Activated T-helper 9 cell treated with anti-CD3 and anti-CD28 coated beads, Interleukin-2, amount 50 U/mL, for 16 hours (primary cell): ENCODE measurements around the gene DPH3.
"Not testable (repeated sequence)": the region's sequence is repeated elsewhere in the genome, so short reads cannot be mapped to it uniquely, and the experiment has no call there.

Experiments used
- DNase-seq: peaks from one replicate; pipeline ENCODE4 v3.0.0-alpha.2; 2020; ENCODE audit warnings: low read depth

Gene DPH3

DNA sequence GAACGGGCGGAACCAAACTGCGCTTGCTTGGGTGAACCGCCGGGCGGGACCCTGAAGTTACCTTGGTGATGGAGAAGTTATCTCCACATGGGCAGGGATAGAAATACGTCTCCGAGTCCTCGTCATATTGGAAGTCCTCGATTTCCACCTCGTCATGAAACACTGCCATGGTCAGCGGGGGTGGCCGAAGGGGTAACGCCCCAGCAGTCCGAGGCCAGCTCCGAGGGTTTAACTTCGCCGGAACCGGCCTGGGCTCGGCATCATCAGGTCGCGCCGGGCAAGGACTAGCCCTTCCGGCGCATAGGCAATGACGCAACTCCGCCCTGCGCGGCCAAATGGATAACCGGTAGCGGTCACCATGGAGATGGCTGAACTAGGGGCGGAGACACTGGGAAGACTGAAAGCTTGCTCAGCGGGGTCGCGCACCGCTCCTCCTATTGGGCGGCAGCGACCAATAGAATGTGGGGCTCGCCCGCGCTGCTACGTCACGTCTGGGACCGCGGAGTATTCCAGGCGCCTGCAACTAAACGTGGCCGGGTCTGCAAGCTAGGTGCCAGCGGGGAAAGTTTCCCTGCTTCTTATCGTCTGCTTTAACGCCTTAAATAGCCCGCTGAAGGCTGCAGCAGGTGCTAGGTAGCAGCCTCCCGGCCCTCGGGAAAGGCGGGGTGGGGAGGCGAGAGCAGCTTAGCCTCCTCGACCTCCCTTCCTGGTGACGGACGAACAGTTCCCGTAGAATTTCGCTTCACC lies at the start of gene DPH3, which contains the start of gene OXNAD1:
Gene DPH3, minus strand, starts transcription at position 236 of the 747 bp plus-strand sequence. Its CDS starts 67 bp downstream, at position 169.
Gene OXNAD1, plus strand, starts transcription at position 505 of the 747 bp plus-strand sequence. CDS start 5,741 bp downstream, outside the sequence.
- DNase-seq, result peak; percentile 98

DNA sequence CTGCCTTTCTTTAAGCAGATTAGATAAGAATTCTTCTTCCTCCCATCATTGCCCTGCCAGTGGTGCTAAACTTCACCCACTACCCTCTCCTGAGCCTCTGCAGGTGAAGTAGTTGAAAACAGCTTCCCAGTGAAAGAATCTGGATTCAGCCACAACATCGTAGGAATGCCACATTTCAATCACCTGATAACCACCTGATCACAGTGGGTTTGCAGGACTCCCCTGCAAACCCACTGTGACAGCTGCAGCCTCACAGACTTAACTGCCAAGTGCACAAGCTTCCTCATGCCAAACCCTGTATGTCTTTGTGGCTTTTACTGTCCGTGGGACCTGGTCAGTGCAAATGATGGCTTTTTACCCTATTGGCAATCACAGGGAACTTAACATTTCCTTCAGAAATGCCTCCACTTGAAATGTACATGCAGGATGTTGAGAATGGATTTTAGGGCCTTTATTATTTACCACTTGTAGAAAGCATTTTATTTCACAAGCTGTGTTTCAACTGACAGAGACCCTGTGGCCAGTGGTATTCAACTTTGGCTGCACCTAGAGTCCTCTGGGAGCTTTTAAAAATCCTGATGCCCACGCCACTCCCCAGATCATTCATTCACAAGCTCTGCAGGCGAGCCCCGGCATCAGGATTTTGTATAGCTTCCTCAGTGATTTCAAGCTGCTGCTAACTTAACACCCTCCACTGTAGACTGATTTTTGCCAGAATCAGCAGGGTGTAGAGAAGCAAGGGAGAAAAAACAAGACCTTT lies 49.3 kb upstream of the DPH3 start:
- no peak for DNase-seq

DNA sequence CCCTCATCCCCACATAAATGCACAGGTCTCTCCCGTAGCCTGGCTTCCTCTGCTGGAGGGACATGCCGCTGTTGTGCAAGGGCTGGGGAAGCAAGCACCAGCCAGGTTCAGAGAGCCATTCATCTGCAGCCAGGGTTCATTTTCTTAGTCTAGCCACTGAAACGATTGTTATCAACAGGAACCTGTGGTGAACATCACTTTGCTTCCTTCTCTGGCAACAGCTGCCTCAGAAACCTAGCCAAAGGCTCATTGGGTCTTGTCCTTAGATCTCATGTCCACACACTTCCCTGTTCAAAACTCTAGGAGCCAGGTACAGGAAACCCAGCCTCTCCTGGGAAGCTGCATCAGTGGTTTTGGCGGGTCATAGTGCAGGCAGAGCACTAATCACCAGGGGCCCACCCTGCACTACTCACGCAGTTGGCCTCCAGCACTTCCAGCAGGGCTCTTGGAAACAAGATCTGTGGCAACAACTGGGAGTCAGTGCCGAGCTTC lies 47.3 kb upstream of the DPH3 start:
- no peak for DNase-seq

DNA sequence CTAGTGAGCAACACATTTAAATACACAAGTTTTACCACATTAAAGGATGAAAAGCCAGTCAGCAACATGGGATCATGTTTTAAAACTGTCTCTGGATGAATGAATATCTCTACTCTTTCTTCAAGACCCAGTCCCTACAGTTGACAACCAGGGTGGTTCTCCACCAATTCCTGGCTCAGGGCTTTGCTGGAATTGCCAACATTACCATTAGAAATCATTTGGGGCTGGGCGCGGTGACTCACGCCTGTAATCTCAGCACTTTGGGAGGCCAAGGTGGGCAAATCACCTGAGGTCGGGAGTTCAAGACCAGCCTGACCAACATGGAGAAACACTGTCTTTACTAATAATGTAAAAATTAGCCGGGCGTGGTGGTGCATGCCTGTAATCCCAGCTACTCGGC lies 45.7 kb upstream of the DPH3 start:
- DNase-seq, result not testable (repeated sequence)

DNA sequence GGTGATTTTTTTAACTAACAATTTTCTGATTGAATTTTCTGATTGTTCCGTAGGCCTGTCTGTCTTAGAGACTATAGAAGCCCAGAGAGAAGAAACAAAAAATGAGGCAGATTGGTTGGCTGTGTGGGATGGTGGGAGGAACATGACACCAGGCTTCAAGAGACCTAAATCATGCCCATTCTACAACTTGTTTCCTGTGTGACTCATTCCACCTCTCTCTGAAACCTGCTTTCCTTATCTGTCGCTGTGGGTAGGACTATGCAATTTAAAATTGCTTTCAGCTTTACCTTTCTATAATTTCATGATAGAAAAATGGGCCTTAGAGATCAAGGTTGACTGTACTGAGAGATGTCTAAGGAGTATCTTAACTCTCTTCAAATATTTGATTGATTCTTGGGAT lies 44.8 kb upstream of the DPH3 start:
- DNase-seq, result peak; percentile 43

DNA sequence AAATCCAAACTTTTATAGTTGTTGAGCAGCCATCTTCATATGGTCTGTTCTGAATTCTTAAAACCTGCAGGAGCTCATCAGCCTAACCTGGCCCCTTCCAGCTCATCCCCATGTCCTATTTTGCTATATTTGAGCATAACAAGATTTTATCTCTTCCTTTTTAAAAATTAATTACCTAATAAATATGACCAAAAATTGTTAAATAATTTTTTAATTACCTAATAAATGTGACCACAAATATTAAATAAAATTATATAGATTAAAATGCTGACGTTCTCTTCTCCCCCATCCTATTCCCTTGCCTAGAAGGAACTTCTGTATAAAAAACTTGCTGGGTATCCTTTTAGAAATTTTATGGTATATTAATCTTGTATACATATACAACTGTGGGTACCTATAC lies 44.0 kb upstream of the DPH3 start:
- no peak for DNase-seq

DNA sequence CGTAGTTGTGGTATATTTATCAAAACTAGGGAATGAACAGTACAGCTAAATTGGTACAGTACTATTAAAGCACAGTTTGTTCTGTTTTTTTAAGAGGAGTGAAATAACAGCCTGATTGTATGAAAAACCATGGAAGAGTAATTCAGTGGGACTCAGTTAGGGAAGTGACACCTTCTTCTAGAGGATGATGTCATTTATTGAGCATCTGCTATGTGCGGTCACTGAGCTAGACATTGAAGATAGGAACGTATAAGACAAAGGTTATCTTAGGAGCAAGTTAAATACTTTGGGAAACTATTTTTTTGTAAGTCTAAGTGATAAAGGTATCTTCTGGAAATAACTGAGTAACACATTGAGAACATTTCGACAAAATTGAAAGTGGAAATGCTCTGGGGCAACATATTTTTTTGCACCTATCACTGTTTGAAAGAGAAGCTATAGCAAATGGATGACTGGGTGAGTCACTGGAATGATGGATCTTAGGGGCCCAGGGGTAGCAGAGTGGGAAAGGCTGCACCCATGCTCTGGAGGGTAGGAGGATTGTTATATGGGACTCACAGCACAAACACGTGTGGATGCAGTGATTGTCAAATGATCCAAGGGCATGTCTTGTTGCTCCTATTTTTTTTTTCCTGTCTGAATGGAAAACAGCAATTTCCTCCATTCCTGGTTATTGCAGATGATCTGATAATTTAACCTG lies 43.2 kb upstream of the DPH3 start:
- DNase-seq, result no peak

DNA sequence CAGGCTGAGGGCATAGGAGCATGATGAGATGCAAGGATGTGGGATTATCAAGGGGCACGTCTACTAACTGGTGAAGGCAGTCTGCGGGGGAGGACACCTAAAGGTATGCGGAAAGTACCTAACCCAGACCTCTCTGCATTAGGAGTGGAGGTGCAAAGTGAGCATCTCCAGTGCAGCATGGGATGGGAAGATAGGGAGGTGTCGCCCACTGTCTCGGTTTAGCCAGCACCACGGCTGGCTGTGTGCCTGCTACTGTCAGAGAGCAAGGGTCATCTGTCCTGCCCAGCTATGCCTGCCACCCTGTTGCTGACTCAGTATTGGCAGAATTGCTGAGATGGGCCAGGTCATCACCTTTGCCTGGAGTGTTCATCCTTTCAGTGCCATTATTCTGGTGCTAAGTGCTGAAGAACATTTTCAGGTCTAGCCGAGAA lies 40.4 kb upstream of the DPH3 start:
- DNase-seq, result no peak

DNA sequence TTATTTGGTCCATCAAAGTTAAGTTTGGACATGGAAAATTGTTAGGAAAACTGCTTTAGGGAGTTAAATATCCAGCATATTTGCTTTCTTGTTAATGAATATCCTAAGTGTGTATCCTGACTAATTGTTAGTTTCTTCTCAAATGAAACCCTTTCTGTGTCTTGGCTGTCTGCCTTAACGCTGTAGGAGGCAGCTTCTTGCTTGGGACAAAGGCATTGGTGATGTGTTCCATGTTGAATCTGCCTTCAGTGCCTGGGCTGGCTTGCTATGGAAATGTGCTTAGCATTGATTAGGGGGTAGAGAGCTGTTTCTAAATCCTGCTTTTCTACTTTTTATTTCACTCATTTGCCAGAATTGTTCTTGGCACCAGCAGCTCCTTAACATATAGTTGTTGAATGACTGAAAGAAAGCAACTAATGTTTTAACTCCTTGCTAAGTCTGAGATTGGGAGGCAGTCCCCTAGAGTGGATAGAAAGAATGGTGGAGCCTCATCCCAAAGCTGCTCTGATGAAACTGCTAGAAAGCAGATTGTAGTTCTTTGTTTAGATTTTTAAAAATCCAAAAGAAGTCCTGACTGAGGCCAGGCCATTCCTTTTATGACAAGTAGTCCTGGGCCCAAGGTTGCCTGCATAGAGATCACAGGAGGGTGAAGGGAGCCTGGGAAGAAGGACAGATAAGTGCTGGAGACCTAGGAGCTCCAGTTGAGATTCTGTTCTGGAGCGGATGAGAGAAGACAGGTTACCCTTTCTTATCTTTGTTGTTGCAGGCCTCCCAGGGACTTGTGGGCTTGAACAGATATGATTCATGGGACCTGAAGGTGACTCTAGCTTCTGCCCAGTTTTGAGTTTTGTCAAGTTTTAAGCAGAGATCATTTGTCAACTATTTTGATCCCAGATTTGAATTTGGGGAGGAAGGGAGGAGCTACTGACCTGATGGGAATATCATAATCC lies 39.6 kb upstream of the DPH3 start:
- DNase-seq, result no peak

DNA sequence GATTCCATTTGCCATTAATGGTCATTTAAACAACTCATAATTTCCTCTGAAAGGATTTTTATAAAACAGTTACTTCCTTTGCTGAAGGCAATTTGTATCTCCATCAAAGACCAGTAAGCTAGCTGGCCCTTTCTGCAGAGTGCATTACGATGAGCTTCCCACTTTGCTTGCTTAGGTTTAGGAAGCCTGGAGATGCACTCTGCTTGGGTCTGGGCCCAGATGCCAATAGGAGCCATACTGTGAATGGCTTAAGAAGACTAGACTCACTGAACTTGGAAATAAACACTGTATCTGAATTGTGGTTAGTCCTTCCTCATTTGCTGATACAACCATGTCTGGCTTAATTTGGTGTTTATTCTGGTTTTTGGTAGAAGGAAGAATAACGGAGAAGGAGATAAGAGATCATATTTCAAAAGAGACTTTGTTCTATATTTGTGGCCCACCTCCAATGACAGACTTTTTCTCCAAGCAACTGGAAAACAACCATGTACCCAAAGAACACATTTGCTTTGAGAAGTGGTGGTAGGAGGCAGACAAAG lies 38.4 kb upstream of the DPH3 start:
- no peak for DNase-seq

DNA sequence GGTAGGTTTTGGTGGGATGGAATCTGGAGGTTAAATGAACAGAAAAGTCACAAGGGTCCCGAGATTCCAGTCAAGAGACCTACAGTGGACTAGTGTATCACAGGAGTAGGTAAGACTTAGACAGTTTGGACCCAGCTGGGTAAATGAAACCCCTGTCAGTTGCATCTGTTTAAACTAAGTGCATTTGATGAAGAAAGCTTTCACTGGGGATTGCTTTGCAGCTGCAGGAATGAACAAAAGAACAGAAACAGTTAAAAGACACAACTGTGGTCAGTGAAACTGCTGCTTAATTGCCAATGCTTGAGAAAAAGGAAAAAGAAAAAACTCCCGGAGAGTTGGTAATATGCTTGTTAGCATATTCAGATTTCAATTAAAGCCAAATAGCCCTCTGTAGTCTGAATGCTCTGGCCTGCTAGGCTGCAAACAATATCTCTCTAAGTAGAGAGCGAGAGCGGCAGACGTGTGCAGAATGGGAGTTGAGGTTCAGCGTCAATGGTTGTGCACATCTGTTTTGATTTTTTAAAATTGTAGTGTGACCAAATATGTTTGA lies 37.4 kb upstream of the DPH3 start:
- DNase-seq, result no peak

DNA sequence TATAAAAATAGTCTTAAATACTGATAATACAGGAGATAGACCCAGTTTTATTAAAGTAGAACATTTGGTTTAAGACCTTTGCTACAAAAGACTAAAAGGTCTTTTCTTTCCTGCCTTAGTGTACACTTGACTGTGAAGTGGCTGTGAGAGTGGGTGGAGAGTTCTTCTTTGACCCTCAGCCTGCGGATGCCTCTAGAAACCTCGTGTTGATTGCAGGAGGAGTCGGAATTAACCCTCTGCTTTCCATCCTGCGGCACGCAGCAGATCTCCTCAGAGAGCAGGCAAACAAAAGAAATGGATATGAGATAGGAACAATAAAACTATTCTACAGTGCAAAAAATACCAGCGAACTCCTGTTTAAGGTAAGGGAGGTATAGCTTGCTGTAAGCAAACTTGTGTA lies 36.8 kb upstream of the DPH3 start:
- no peak for DNase-seq

DNA sequence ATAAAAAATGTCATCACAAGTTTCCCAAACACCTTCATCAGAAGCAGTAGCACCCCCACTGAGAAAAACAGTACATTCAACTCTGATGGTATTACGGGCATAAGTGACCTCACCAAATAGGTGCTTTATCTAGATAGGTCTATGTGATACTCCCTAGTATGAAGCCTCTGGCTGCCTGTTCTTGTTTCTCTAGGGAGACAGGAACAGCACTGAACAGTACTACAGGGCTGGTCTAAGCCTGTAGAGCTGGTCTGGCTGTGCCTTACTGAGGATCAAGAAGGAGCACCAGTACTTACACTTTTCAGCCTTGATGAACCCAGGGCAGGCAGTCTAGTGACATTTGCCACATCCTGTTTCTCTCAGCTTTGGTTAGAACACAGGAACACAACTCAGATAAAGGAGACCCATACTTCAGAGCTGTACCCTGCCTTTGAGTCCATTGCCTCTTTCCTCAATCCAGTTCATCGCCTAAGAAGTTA lies 36.2 kb upstream of the DPH3 start:
- DNase-seq, result no peak

DNA sequence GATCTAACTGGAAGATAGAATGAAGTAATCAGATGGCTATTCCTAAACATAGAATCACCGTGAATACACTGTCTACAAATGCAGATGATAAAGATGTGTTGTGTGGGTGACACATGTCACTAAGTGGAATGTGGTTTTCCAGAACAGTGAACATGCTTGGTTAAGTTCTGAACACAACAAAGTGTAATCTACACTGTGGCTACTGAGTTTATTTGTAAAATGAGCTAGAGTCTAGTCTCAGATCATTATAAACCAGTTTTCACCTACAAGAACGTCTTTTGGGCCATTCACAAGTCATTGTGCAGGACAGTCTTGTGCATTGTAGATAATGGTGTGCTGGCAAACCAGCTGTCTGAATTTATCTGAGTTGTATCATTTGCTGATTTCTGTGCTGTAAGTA lies 35.6 kb upstream of the DPH3 start:
- no peak for DNase-seq

DNA sequence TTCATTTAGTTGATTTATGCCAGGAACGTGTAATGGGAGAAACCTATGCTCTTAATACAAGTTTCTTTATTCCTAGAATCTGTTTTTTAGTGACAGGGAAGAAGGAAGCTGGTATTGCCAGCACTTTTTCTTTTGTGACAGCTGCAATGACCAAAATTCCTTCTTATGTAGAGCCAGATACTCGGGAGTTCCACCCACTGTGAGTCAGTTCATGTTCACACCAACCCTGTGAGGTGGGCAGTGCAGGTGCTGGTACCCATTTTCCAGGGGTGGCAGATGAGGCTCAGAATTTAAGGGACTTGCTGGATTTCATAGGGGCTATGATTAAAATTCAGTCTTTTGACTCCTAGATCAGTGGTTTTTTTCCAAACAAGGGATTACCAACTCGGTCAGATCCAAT lies 35.0 kb upstream of the DPH3 start:
- no peak for DNase-seq

DNA sequence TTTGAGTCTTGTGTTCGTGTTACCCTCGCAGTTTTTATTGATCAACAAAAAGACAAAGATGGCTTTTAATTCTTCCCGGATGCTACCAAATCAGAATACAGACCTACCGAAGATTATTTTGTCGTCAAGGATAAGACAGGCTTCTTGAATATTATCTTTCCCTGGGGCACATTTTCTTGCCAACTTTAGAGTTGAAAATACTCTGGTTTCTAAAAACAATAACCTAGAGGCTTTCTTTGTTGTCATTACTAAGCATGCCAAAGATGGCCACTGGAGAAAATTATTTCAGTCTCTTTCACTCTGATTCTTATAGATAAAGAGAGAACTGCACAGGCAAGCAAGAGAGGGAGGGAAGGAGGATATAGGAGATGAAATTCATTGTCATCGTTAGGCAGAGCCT lies 34.1 kb upstream of the DPH3 start:
- DNase-seq, result no peak

DNA sequence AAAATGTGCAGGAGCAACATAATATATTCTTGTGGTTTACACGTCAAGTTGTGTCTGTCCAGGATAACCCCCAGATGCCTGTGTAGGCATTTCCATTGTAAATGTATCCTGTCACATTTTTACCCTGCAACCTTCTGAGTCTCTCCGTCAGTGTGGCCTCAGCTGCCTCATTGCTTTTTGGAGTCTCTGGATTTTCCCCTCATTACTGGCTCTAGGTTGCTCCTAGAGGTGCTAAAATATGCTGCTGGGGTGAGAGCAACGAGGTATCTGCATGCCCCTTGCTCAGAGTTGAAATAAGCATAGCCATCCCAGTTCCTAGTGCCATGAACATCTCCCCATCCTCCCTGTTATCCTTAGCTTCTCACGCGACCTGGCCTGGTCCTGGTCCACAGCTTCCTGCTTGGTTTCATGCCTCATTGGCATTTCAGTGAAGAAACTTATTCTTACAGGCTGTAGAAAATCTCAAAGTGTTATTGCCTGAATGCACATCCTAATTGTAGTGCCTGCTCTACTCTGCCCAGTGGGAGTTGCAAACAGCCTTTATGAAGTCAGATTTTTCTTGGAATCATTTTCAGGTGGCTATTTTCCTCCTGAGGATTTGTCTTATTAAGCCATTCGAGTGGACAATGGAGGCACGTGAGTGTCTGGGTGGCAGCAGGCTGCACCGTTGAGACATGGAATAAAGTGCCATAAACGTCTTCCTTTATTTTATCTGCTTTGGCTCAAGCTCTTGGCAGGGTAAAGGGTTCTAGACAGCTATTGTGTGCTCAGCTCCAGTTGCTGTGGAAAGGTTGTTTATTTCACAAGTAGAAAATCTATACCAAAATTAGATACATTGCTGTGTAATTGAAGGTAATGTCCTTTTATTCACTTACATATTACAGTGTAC lies 33.5 kb upstream of the DPH3 start:
- no peak for DNase-seq

DNA sequence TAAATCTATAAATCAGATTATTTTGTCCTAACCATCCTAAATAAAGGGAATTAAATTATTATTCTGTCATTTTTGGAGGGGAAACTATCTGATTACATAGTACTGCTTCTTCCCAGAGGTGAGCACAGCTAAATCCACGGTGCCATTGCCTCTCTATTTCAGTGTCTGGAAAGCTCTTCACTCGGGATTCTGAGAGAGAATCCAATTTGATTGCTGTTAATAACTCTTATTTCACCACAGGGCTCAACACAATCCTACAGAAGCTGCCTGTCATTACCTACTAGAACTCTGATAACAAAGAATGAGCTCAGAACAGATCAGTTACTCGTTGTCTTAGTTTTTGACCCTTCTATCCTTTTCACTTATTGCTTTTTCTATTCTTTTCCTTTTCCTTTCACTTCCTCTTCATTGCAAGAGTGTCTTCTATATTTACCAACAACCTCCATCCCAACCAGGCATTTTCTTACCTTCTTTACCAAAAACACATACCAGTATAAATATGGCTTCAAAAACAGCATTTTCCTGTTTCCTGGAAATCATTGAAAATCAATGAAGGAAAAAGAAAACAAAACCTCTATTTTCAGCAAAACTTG lies 30.7 kb upstream of the DPH3 start:
- DNase-seq, result no peak

DNA sequence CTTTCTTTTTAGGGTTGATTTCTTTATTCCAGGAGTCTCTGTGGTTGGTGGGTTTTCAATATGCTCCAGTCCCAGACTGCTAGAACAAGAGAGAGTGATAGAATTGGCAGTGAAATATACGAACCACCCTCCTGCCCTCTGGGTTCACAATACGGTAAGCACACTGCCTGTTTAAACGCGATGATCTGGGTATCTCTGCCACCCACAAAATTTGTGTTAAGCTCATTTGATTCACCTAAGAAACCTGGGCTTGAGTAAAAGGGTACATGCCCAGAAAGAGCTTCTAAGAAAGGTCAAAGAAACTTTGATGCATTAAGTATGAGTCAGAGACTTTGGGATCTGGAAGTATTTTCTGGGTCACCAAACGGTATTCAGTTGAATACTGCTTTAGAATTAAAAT lies 30.1 kb upstream of the DPH3 start:
- no peak for DNase-seq
